CD4-positive, alpha-beta T cell treated with Interleukin-15 for 4 hours (primary cell): ENCODE measurements around the gene MTHFD1.

ENCODE experiments used
- DNase-seq: peaks from one replicate; pipeline ENCODE4 v3.0.0-alpha.2; 2020; ENCODE audit warnings: low spot score

Gene MTHFD1

DNA sequence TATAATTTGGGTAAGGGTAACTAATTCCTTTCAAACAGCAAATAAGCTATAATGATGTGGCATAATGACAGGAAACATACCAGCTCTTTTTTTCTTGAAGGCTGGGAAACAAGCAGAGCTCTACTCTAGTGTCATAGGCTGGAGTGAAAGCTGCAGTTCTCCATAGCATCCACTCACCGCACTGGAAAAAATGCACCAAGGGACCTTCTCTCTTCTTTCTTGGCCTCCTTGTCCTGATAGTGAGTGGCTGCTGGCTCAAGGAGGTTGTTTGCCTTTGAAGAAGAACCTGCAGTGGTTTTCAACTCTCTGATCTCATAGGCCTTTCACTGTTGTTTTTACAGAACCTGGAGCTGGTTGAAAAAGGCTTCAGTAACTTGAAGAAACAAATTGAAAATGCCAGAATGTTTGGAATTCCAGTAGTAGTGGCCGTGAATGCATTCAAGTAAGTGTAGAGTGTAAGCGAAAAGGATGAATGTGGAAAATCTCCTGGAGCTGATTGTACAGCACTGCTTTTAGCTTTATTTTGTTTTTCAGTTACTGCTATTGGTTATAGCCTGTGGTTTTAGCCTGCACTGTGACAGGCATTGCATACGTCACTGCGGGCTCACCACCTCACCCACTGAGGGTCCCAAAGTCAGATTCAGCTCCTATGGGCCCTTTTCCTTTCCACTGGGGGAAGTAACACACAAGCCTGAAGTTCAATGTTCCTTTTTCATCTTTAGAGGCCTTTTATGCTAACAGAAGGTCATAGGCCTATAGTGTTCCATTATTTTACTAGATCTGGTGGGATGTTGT, 59.9 kb downstream of the MTHFD1 start:
- DNase-seq: no peak

DNA sequence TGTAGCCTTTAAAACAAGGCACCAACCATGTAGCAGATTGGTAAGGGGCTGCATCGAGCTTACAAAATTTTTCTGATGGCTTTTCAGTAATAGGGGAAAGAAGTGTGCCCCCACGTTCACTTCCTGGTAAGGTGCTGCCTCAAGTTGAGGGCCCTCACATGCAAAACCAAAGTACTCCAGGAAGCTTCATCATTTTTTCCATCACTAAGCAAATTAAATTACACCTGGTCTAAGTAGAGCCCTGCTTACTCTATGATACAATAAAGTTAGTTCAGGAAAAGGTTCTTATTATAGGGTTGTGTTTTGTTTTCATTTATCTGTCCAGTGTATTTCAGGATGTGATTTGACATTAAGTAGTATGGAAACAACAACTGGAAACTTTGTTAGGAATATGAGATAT, 62.1 kb downstream of the MTHFD1 start:
- no peak for DNase-seq

DNA sequence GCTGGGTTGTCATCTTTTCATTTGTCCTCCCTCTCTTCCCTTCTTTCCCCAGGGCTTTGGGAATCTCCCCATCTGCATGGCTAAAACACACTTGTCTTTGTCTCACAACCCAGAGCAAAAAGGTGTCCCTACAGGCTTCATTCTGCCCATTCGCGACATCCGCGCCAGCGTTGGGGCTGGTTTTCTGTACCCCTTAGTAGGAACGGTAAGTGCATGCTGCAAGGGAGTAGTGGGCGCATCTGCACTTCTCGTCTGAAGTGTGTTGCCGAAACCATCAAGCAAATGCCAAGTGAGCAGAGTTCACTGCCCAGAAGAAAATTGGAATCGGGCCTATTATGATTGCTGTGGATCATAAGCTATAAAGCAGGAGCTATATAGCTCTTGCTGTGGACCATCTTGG, 66.5 kb downstream of the MTHFD1 start:
- no peak for DNase-seq

DNA sequence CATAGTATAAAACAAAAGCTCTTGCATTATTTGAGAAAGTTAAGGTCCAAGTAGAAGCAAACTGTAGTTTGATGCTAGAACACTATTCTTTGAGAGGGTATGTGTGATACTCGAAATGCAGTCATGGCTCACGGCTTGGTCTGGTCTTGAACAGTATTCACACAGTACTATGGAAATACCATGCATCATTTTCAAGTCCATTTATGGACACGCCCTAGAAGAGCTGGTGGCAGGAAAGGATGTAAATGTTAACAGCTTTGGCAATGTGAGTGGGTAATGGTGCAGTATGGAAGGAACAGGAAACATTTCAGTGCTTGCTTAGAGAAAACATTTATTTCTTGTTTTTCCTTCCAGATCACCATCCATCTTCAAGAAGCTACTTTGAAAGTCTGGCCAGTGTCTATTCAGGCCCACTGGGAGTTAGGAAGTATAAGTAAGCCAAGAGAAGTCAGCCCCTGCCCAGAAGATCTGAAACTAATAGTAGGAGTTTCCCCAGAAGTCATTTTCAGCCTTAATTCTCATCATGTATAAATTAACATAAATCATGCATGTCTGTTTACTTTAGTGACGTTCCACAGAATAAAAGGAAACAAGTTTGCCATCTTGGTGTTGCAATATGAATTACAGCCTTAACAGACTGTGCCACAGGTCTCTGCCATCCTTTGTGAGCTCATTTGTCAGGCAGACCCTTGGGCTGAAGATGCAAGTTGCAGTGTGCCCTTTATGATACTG, 71.4 kb downstream of the MTHFD1 start:
- DNase-seq: no peak

DNA sequence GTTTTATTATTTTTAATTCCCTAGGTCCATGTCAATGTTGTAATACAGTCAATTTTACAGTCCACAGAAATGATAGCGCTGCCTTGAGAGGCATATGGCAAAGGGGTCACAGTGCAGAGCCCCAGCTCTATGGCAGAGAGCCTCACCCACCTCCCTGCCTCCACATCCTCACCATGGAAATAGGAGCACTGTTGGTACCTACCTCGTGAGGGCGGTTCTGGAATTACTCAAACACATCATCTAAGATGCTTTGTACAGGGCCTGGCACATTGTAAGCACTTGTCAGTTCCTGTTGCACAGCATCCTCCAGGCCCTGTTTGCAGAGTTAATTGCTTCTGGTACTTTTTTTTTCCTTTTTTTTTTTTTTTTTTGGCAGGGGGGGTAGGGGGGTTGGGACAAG, 73.1 kb downstream of the MTHFD1 start:
- no peak for DNase-seq

DNA sequence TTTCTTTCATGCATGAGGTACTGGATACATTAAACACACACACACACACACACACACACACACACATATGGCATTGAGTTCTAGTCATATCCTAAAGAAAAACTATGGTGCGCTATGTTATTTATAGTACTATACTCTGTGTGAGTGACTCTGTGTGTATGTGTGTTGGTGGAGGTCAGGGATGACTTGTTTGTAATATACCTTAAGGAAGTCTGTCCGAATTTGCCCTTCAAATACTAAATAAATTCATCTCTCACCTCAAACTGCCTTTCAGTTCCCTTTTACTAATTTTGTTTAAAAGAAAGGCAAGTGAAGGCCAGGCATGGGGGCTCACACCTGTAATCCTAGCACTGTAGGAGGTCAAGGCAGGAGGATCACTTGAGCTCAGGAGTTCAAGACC, 75.0 kb downstream of the MTHFD1 start:
- DNase-seq: no peak

DNA sequence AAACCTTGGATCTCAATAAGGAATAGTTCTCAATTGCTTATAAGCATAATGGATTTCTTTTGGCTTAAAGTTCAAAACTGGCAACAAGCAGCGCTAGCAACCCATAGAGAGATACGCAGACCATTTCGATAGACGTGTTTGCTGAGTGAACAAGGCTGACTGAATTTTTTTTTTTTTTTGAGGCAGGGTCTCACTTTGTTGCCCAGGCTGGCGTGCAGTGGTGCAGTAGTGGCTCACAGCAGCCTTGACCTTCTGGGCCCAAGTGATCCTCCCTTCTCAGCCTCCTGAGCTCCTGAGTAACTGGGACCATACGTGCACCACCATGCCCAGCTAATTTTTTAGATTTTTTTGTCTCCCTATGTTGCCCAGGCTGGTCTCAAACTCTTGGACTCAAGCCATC, 75.7 kb downstream of the MTHFD1 start:
- DNase-seq: no peak

DNA sequence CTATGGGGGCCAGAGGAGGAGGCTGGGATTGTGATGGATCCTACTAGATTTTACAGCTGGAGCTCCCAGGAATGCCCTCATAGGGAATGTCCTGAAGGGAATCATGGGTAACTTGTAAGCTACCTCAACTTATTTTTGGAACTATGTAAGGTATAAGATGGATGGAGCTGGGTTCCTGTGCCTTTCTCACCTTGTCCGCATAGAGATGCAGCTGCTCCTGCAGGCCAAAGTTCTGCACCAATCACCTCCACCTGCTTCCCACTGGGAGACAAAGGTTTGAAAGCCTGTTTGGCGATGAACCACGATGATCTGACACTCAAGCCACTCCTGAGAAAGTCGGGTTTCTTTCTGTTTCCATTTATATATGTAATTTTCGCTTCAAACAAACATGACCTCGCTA, 76.5 kb downstream of the MTHFD1 start:
- no peak for DNase-seq

DNA sequence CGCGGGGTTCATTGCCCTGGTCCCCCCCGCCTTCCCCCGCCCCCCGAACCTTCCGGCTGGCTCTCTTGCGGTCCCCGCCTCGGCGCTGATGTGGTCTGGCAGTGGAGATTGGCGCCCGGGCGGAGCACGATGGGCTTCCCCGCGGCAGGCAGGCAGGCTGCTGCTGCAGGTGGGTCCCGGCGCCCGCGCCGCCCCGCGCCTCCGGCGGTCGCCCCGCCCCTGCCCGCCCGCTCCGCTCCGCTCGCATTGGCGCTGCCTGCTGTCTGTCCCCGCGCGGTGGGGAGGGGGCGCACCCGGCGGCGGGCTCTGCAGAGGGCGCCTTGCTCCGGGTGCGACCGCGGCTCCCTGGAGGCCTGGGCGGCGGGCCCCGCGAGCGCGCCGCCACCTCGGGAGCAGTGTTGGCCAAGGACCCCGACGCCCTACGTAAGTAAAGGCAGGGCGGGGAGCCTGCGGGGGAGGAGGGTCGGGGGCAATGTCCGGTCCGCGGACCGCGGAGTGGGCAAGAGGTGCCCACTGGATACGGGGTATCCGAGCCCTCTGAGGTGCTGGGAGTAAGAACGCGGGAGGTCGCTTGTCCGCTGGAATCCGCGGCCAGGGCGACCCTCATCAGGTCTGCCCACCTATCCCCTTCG, 77.2 kb downstream of the MTHFD1 start, which contains the start of gene AKAP5:
Gene AKAP5 (plus strand): TSS at position 309 of the 632 bp plus-strand sequence. CDS start 2,896 bp downstream, outside the sequence.
- DNase-seq: peak; percentile 51

DNA sequence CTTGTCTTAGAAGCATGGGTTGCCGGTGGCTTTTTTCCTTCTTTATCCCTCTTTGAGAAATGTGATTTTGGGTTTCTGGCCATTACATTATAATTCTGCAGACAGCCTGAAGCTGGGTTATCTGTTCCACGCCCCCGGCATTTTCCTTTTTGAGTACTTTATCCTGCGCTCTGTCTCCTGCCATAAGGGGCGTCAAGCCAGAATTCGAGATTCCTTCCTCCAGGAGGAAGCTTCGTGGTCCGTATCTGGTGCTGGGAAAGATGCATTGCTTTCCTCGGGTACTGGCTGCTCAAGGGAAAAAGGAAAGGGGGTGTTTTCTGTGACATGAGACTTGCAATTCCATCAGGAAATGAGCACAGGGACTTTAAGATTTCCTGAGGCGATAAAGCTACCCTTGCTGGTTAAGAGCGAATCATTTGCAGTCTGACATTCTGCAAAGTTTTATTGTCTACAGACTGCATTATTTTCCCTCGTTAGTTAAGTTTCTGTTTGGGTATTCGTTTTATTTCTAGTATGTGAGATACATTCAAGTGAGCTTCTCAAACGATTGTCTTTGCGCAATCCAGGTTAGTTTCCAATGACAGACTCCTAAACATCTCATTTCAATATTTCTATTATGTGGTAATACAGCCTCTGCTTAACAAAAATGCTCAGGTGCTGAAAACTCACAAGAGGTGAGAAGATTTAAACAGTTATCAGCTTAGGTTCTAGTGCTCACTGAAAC, 77.8 kb downstream of the MTHFD1 start:
- DNase-seq: no peak

DNA sequence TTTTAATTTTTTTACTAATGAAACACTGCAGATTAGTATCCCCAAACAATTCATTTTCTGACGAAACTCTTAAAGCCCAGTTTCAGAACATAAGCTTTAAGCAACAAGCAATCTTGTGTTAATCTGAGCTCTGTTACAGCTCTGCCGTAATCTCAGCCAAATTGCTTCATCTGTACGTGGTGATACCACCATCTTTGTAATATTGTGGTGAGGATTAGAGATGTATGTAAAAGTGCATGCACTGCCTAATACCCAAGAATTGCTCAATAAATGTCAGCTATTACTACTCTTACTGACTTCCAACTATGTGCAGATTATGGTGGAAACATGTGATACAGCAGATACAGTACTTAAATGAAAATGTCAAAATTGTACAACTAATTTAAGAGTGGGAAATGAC, 78.9 kb downstream of the MTHFD1 start:
- no peak for DNase-seq

DNA sequence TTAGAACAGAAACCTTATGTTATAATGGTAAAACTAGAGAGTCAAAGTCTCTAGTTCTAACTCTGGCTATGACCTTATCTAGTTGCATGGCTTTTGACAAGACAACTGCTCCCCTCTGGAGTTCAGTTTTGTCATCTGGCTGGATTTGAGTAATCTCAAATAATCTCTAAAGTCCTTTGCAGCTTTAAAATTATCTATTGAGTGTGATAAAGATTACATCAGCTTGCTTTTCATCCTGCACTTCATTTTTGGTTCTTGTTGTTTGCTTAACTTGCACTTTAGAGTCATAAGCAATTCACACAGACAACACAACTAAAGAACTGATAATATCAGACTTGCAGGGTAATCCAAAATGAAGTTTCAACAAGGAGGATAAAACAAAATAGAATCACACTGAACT, 79.4 kb downstream of the MTHFD1 start:
- DNase-seq: no peak

DNA sequence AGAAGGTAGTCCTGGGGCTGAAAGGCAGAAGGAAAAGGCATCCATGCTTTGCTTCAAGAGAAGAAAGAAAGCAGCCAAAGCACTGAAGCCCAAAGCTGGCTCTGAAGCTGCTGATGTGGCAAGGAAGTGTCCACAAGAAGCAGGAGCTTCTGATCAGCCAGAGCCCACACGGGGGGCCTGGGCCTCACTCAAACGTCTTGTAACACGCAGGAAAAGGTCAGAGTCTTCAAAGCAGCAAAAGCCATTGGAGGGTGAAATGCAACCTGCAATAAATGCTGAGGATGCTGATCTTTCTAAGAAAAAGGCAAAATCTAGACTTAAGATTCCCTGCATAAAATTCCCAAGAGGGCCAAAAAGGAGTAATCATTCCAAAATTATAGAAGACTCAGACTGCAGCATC, 80.3 kb downstream of the MTHFD1 start:
- DNase-seq: no peak

DNA sequence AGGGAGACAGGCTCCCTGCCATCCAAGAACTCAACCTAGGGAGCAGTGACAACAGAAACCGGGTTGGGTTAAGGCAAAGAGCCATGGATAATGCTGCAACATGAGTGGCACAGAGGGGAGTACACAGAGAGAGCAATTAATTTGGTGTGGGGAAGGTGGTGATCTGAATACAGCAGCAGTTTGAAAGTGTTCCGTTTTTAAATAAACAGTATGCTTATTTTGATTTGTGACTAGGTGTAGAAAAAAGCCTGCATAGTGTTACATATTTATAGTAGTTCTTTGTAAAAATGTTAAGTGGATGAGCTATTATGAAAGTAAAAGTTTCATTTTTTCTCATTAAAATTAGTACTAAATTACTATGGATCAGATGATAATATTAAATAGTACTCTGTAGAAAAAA, 85.9 kb downstream of the MTHFD1 start:
- no peak for DNase-seq

DNA sequence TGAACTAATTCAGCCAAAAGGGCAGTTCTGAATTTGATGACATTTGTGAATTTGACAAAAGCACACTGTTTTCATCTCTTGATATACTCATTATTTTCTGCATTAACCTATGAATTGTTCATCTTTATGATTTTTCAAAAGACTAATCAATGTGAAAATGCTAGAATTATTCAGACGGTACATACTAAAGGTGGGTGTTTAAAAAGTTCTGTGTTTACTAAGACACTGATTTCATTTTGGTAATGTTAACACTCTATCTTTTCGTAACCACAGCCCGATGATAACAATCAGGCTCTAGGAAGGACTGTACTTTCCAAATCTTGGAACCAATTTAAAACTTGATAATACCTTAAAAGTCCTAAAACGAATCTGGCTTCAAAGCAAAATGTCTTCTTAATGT, 86.5 kb downstream of the MTHFD1 start:
- DNase-seq: no peak

DNA sequence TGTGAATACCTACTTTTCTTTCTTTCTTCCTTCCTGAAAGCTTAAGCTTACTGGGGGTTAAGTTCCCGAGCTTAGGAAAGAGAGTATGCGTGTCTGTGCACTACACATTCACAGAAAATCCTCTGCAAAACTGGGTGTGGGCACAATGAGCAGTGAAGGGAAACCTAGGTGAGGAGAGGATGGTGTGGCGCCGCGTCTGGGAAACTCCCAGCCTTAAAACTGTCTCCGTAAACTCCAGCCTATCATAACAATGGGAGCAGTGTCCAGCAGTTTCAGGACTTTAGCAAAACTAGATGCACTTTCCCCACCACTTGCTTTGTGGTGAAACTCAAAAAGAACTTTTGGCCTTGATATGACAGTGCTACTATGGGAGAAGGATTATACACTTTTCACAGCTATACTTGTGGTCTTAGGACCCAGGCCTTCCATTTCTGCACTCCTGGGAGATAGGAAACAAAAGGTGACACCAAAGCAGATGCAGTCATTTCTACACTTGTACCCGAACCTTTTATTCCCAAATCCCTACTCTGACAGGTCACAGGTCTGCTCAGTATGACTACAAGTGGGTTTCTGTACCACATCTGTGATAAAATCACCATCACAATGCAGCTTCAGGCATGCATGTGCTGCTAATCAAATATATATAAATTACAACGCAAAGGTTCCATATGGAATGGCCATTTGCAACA, 87.6 kb downstream of the MTHFD1 start:
- DNase-seq: no peak

DNA sequence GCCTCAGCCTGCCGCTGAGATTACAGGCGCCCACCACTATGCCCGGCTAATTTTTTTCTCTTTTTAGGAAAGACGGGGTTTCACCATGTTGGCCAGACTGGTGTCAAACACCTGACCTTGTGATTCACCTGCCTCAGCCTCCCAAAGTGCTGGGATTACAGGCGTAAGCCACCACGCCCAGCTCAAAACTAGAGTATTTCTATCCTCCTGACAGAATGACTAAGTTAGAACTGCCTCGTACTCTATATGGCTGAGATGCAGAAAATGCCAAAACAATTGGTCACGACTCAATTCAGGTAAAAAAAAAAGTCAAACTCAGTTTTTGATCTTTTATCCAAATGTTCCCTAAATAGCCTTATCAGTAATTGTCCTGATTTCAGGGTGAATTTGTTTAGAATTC, 88.3 kb downstream of the MTHFD1 start:
- no peak for DNase-seq

DNA sequence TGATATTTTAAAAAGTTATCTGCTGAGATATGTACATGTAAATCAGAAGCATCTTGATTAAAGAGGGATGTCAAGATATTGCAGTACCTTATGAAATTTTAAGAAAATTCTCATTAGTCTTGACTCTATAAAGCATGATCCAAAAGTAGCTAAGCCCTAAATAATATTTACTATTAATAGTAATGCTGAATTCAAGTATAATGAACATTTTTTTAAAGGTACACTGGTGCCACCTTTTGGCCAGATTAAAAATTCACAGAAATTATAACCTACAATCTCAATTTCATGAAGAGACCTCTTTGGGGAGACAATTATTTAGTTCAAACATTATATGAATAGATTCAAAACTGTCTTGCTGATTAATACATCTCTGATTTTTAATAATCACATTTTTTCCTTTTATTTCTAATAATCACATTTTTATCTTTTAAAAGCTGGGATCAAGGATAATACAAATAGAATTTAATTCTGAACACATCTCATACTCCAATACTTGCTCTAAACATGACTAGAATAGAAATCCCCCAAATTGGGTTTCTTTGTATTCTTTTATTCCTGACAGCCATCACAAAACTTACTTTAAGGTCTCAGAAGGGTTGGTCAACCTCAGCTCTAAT, 90.6 kb downstream of the MTHFD1 start:
- peak; percentile 54 for DNase-seq

DNA sequence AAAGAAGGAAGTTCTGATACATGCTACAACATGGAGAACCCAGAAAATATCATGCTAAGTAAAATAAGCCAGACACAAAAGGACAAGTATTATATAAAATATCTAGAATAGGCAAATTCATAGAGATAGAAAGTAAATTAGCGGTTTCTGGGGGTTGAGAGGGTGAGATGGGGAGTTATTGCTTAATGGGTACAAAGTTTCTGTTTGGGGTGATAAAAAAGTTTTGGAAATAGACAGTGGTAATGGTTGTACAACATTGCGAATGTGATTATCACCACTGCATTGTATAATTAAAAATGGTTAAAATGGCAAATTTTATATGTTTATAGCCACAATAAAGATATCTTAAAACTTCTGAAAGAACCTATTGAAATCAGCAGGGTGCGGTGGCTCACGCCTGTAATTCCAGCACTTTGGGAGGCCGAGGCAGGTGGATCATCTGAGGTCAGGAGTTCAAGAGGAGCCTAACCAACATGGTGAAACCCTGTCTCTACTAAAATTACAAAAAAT, 100.5 kb downstream of the MTHFD1 start:
- no peak for DNase-seq

DNA sequence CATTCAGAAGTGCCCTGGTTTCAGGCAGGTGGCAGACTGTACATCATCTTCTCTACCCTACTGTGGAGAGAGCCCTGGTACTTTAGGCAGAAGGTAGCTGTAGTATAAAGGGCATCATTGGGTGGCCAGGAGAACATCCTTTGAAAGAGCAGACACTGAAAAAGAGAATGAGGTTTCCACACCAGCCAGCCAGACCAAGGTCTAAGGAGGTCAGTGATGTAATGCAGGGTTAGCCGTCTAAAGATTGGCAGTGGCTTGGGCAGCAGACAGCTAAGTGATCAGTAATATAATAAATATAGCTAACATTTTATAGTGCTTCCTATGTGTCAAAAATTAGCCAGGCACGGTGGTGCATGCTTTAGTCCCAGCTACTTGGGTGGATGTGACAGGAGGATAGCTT, 103.5 kb downstream of the MTHFD1 start:
- no peak for DNase-seq

DNA sequence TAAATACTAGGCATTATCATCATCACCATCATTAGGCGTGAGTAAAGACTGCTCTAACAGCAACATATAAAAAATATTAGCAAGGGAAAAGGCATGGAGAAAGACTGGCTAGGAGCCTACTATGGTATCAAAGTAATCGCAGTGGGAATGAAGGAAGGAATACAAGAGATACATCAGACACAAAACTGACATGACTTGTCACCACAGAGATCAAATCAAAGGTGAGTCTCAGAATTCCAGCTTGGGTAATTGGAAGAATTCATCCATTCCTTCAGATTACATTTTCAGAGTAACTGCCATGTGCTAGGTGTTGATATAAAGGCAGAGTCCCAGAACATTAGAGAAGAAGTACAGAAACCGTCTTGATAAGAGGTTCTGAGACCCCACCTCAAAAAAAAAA, 105.3 kb downstream of the MTHFD1 start:
- no peak for DNase-seq
